Ishikawa (cell line): Measurements from ENCODE around the gene CCR4.

Experiments
- CEBPB ChIP-seq: IDR thresholded peaks from 2 replicates; pipeline ENCODE4 v1.6.1; 2012
- CREB1 ChIP-seq: IDR thresholded peaks from 2 replicates; pipeline ENCODE4 v1.6.1; 2012; ENCODE audit warnings: low read depth
- EGR1 ChIP-seq: IDR thresholded peaks from 2 replicates; pipeline ENCODE4 v1.6.1; 2012
- EP300 ChIP-seq: IDR thresholded peaks from 2 replicates; pipeline ENCODE4 v1.6.1; 2012; ENCODE audit warnings: borderline replicate concordance
- FOXM1 ChIP-seq: IDR thresholded peaks from 2 replicates; pipeline ENCODE4 v1.6.1; 2012; ENCODE audit warnings: low read depth, borderline replicate concordance
- MAX ChIP-seq: IDR thresholded peaks from 2 replicates; pipeline ENCODE4 v1.6.1; 2012
- NFIC ChIP-seq: IDR thresholded peaks from 2 replicates; pipeline ENCODE4 v1.6.1; 2012
- RAD21 ChIP-seq: IDR thresholded peaks from 2 replicates; pipeline ENCODE4 v1.6.1; 2012; ENCODE audit warnings: low read depth
- REST ChIP-seq: IDR thresholded peaks from 2 replicates; pipeline ENCODE4 v1.6.1; 2012; ENCODE audit warnings: low read depth, mild to moderate bottlenecking
- TAF1 ChIP-seq: IDR thresholded peaks from 2 replicates; pipeline ENCODE4 v1.6.1; 2012; ENCODE audit warnings: low read depth, mild to moderate bottlenecking
- TCF12 ChIP-seq: IDR thresholded peaks from 2 replicates; pipeline ENCODE4 v1.6.1; 2012; ENCODE audit warnings: low read depth
- TEAD4 ChIP-seq: IDR thresholded peaks from 2 replicates; pipeline ENCODE4 v1.6.1; 2012
- USF1 ChIP-seq: IDR thresholded peaks from 2 replicates; pipeline ENCODE4 v1.6.1; 2012
- YY1 ChIP-seq: IDR thresholded peaks from 2 replicates; pipeline ENCODE4 v1.6.1; 2012; ENCODE audit warnings: low read depth
- ZBTB7A ChIP-seq: IDR thresholded peaks from 2 replicates; pipeline ENCODE4 v1.6.1; 2012; ENCODE audit warnings: low read depth

Gene CCR4

DNA sequence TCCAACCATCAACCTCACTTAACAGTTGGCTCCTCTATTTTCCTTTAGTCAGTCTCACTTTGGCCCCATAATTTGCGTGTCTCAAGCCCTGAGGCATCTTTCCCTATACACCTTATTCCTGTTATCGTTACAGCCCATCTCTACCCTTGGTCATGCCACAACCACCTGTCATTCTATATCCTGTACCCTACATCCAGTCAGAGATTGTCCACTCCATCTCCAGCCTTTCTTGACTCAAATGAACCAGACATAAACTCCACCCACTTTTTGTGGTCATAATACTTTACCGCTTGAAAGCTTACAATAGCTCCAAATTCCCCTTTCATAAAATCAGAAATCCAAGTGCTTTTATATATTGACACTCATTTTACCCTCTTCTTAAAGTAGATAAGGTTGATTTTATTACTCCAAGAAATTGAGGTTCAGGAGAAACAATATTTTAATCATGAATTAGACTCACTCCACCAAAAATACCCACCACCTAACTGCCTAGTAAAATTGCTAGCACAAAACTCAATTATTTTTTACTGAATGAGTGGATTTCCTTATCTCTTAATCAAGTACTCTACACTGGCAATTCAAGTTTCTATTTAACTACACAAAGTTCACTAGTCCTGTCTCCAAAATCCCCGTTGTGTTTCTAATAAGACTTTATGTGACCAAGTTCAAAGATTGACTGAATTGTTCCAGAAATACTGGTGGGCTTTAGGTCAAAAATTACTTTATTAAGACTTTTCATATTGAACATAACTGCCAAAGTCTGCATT, 9.1 kb downstream of the CCR4 start:
- no peak for TF ChIP-seq TCF12
- no peak for TF ChIP-seq RAD21
- no peak for TF ChIP-seq REST
- no peak for TF ChIP-seq NFIC
- TF ChIP-seq EP300: no peak
- no peak for TF ChIP-seq CEBPB
- TF ChIP-seq FOXM1: no peak
- no peak for TF ChIP-seq ZBTB7A

GRCh38 chr3:32961189-32961715, 9.8 kb downstream of the CCR4 start:
- TF ChIP-seq FOXM1: no peak
- TF ChIP-seq REST: no peak
- no peak for TF ChIP-seq CEBPB
- TF ChIP-seq USF1: no peak
- no peak for TF ChIP-seq RAD21
- TF ChIP-seq TAF1: no peak
- no peak for TF ChIP-seq TEAD4
- no peak for TF ChIP-seq YY1
- TF ChIP-seq ZBTB7A: no peak
- TF ChIP-seq MAX: no peak
- no peak for TF ChIP-seq TCF12
- TF ChIP-seq EP300: no peak
- TF ChIP-seq EGR1: no peak

- TF ChIP-seq TAF1 (no peak), NFIC (no peak), CREB1 (no peak), TEAD4 (no peak), USF1 (no peak), ZBTB7A (no peak), YY1 (no peak), MAX (no peak), TCF12 (no peak), RAD21 (no peak), EP300 (no peak)
These were observed 12.4 kb downstream of the CCR4 start for GRCh38 chr3:32963871-32964270.

- TF ChIP-seq TEAD4: no peak
- TF ChIP-seq FOXM1: no peak
- no peak for TF ChIP-seq MAX
- TF ChIP-seq ZBTB7A: no peak
- TF ChIP-seq CREB1: no peak
- TF ChIP-seq CEBPB: no peak
- no peak for TF ChIP-seq TAF1
- no peak for TF ChIP-seq REST
- no peak for TF ChIP-seq RAD21
- no peak for TF ChIP-seq YY1
- TF ChIP-seq USF1: no peak
- TF ChIP-seq EP300: no peak
- TF ChIP-seq NFIC: no peak
- no peak for TF ChIP-seq EGR1
- TF ChIP-seq TCF12: no peak
These were observed 16.9 kb downstream of the CCR4 start for GRCh38 chr3:32968166-32968919.
